OCI-M2 (cell line): ENCODE measurements around the gene GUCY1B1.

ENCODE experiments used
- DNase-seq: peaks from one replicate; lab custom pipeline; 2025; ENCODE audit not compliant: unreplicated experiment; lab: John Stamatoyannopoulos, UW

The GUCY1B1 gene

DNA sequence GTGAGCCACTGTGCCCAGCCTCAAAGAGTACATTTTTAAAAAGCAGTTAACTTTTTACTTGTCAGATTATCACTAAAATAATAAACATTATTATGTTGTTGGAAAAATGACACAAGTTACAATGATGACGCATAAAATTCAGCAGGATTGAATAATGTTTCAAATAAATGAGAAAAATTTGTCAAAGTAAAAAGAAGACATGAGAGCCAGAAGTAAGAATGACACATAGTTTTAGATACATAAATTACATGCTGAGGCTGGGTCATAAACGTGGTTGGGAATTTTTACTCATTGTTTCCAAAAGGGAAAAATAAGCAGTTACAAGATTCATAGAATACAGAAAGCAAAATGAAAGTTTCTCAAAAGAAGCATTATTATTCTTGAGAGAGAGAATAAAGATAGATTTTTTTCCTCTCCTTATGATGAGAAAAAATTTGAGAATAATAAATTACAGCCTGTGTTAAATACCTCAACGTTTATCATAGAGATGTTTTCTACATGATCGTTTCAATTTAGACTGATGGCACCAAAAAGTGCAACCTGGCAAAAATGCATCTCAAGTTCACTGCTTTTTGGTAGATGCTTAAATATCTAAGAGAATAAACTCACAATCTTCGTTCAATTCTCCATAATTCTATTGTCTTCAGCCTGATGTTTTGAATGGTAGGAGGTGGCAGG, 40.4 kb downstream of the GUCY1B1 start:
- no peak for DNase-seq

DNA sequence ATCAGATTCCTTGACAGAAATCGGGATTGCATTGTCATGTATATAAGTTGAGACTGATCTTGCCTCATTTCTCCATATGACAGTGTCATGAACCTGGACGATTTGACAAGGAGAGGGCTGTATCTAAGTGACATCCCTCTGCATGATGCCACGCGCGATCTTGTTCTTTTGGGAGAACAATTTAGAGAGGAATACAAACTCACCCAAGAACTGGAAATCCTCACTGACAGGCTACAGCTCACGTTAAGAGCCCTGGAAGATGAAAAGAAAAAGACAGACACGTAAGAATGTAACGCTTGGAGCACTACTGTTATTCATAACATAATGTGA, 40.9 kb downstream of the GUCY1B1 start:
- DNase-seq: no peak

DNA sequence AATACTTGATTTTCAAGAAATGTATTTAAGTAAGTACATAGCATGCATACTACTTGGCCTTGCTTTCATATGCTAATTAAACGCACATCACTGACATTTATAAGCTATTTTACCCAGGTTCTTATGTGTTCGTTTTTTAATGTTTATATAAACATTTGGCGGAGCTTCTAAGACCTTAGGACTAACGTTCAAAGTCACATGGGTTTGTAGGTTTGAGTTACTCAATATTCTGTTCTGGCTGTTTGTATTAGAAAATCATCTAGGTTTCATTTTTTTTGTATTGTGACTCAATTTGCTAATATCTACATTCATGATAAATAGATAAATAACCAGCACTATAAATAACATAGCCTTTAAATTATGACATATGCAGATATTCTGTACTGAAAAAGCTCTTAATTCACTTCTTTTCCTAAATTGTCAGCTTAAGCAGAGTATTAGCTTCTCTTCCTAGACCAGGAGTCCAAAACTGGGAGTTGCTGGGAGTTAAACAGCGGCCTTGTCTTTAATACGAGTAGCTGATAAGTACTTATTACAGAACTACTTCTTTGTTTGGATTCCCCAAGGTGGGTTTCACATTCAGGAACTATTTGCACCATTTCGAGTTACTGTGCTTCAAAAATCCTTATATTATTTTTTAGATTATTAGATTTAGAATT, 42.0 kb downstream of the GUCY1B1 start:
- DNase-seq: no peak

DNA sequence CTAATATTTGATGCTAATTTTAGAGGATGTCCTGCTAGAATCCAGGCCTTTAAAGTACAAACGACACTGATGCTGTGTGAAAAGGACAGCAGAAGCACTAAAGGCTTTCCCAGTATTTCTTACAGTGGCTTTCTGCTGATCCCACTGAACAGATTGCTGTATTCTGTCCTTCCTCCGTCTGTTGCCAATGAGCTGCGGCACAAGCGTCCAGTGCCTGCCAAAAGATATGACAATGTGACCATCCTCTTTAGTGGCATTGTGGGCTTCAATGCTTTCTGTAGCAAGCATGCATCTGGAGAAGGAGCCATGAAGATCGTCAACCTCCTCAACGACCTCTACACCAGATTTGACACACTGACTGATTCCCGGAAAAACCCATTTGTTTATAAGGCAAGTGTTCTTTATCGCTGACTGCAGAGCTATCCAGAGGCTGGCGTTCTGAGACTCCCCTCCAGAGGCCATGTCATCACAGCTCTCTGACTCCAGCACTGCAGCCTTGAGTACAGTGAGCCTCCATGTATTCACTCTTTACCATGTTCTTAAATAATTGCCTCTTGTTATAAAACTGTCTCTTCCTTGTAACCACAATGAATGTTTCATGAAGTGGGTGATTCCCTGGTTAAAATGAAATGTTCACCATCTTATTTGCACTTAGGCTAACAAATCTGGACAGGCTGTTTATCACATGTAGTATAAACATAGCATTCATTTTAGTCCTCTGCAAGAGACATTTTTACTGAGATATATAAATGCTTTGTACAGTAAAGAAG, 43.6 kb downstream of the GUCY1B1 start:
- DNase-seq: no peak

DNA sequence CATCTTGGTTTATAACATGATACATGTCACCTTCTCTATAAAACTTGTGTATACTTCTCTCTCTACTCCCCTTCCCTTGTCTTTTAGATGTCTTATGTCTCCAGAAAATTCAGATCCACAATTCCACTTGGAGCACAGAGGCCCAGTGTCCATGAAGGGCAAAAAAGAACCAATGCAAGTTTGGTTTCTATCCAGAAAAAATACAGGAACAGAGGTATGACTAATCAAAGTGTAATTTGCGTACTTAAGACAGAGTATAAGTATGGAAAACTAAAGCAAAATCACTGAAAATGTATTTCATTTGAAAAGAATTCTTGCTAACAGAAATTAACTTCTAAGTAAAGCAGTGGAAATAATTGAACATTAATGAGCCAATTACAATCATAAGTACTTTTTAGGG, 46.2 kb downstream of the GUCY1B1 start:
- no peak for DNase-seq

DNA sequence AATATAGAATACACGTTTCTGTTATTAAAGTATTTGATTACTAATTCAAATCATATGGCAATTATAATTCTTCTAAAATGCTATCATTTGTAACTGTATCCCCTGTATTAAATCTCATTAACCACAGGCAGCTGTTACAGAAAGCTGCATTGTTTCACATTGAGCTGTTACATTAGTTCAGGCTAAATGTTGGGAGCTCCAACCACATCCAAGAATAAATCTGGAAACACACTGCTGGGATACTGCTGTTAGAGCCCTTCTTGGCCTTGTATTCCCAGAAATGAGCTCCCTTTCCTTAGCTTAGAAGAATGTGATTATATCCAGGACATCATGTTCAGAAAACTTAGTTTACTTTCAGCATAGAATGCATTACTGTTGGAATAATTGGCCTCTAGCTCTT, 48.2 kb downstream of the GUCY1B1 start:
- DNase-seq: no peak

DNA sequence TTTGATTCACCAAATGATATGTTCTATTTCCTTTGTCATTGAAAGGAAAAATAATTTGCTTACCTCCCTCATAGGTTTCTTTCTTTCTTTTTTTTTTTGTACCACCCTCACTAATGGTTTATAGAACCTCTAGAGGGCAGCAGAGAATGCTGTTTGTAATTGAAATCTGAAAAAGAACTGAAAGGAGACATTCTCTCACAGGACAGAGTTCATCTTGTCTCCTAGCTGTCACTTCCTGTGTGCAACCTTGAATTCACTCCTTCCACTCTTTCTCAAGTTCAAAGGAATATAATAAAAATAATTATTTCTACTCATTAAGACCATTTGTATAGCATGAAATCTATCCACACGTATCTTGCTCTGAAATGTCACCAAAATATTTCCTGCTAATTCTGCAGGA, 51.0 kb downstream of the GUCY1B1 start:
- no peak for DNase-seq

DNA sequence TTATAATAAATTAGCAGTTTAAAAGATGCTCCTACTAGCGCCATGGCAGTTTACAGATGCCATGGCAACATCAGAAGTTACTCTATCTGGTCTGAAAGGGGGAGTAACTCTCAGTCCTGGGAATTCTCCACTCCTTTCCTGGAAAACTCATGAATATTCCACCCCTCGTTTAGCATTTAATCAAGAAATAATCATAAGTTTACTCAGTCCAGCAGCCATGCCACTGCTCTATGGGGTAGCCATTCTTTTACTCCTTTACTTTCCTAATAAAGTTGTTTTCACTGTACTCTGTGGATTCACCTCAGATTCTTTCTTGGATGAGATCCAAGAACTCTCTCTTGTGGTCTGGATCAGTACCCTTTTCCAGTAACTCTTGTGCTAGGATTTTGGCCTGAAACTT, 52.3 kb downstream of the GUCY1B1 start:
- no peak for DNase-seq

DNA sequence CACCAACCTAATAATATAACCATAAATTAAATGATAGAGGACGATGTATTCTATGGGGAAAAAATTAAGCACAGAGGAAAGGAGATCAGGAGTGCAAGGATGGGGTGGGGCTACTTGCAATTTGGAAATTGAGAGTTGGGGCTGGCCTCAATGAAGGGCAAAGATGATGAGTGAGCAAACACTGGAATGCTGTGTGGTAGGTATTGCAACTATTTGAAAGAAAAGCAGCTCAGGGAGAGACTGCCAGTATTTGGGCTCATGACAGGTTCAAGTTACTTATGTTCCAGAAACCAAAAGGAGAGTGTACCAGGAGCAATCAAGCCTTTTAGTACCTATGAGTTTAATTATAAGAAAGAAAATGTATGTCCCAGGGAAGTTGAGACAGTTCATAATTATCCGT, 59.8 kb downstream of the GUCY1B1 start:
- DNase-seq: no peak

DNA sequence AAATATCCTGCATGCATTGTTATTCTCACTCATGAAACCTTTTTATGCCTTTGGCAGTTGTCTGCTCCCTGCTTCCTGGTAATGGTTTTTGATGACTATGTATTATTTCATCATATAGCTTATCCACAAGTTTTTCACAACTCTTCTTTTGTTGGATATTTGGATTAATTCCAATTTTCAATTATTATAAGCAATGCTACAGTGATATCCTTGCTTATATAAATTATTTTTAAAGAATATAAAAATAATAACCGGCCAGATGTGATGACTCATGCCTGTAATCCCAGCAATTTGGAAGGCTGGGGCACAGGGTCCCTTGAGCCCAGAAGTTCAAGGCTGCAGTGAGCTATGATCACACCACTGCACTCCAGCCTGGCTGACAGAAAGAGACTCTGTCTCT, 60.2 kb downstream of the GUCY1B1 start:
- DNase-seq: no peak

DNA sequence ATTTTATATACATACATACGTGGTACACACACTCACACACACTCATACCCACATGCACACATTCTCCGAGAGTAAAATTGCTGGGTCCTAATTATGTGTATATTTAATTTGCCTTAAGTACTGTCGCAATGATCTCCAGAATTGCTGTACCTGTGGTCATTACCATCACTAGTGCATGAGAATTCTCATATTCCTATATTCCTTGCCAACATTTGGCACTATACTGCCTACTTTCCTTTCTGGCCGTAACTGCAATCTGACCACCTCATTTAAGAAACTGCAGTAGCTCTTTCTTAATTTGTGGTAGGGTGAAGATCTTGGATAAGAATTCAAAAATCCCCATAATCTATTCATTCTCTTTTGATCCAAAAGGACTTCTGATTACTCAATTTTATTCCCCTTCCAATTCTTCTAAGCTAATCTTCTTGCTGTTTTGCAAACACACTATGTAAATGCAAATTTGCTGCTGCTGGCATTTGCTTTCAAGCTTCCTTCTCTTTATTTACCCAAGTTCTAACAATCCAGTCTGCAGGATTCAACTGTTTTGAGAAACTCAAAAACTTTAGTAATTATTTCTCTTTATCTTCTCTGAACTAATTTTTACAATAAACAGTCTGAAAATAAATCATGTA, 62.2 kb downstream of the GUCY1B1 start:
- no peak for DNase-seq

DNA sequence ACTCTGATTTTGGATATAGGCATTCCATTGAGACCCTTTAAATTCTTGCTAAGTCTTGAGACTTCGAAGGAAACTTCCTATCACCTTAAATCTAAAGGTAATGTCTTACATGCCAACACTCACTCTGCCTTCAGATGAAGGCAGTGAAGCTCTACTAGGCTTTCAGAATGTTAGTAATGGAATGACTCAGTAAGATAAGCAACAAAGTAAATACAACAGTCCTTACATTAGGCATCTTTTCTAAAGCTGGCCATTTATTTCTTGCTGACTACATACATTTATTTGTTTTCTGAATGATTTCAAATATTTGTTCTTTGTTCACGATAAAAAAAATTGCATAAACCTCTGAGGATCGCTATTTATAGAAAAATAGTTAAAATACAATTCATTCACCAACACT, 63.8 kb downstream of the GUCY1B1 start:
- no peak for DNase-seq

DNA sequence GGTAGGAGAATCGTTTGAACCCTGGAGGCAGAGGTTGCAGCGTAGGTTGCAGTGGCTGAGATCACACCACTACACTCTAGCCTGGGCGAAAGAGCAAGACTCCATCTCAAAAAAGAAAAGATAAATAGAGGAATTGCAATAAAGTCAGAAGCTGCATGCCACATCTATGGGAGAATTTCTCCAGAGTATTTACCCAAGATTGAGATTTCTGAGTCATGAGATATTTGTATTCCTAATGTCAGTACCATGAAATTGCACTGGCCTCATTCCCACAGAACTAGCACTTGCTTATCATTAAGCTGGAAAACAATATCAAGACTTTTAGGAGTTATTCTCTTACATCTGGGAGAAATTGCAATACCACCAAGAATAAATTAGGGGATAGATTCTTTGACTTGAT, 69.8 kb downstream of the GUCY1B1 start:
- no peak for DNase-seq

DNA sequence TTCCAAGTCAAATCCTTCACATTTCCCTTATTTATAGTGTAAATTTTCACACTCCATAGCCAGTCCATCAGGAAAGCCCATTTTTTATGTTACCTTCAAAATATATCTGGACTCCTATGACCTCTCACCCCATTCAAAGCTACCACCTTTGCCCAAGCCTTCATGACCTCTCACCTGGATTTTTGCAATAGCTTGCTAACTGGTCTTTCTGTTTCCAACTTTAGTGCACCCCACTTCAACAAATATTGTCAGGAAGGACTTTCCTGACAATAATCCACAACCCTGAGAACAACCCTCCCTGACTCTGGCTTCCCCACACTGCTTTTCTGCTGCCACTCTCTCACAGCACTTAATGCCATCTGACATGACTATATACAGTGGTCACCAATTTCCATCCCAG, 73.8 kb downstream of the GUCY1B1 start:
- DNase-seq: no peak

DNA sequence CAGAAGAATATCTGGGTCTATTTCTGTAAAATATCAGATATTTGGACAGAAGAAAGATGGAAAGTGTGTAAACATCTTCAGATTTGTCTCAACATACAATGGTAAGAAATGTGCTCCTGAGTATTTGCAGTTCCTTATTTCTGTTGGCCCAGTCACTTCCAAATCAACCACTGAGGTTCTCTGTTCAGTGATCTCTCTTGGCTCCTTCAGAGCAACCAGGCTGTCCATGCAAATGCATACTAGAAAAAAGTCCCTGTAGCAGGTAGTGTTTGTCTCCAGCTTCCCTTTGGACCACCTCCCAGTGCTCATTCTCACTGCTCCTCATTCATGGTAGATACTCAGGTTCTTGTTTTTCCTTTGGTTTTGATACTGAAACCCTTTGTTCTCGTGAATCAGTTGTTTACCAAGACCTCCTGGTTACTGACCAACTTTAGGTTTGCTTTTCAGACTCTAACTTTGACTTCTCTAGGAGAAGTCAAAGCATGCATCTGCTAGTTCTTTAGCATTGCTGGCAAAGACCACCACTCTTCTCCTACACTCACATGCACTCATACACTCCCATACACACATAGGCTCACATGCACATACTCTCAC, 78.5 kb downstream of the GUCY1B1 start:
- DNase-seq: no peak

DNA sequence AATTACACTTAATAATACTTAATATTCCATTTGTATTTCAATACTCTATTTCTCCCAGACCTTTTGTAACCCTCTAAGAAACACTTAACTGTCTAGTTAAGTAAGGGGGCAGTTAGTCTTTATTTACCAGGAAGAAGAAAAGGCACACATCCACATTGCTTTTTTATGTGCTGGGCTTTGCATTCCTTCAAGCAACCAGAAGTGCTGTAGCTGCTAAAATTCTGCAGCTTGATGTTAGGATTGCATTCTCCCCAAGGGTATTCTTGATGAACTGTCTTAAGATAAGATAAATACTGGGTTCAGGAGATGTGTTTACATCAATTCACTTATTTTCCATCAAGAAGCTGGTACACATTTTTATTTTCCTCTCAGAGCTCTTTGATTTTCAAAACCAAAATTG, 83.3 kb downstream of the GUCY1B1 start:
- no peak for DNase-seq

DNA sequence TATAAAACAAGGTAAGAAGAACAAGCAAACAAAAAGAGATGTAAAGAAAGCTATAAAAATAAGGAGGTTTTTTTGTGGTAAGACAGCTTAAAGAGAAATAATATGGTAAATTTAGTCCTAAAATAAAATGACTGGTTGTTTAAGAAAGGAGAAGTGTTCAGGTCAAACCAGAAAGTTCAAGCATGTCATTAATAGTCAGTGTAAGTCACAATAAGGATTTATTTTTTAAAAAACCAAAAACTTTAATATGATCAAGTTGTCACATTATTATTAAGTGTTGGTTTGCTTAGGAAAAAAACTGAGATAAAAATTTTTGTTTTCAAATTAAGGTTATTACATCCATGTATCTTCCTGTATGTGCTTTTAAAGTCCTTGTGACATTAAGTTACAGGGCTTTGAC, 88.1 kb downstream of the GUCY1B1 start:
- no peak for DNase-seq

DNA sequence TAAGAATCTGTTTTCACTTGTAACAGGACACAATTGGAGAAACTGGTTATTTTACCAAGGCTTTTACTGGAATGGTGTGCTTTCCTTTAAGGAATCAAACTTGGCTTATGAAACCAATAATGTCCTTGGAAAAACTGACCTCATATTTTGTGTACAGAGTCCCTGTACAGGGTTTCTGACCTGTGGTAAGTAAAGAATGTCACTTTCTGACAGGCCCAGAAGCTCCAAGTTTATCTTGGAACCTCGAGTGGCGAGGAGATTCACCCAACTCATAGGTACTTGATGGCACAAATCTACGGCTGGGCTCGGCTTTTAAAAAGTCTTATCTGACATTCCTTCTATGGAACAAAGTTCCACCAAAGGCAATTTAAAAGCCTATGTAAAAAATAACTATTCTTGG, 90.2 kb downstream of the GUCY1B1 start:
- DNase-seq: no peak

DNA sequence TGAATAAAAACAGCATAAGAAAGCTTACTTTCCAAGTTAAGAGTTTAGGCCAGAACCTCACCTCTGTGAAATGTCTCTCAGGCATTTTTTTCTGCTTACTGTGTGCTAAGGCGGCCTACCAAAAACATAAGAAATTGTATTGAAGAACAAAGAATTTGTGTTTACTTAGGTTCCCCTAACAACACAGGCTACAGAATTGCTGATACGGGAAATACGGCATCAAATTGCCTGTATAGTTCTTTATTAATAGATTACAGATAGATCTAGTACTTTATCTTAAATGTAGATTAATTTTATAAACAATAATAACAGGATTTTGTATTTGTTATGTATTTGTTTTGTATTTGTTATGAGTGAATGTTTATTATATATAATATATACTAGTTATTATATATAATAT, 94.4 kb downstream of the GUCY1B1 start:
- no peak for DNase-seq

DNA sequence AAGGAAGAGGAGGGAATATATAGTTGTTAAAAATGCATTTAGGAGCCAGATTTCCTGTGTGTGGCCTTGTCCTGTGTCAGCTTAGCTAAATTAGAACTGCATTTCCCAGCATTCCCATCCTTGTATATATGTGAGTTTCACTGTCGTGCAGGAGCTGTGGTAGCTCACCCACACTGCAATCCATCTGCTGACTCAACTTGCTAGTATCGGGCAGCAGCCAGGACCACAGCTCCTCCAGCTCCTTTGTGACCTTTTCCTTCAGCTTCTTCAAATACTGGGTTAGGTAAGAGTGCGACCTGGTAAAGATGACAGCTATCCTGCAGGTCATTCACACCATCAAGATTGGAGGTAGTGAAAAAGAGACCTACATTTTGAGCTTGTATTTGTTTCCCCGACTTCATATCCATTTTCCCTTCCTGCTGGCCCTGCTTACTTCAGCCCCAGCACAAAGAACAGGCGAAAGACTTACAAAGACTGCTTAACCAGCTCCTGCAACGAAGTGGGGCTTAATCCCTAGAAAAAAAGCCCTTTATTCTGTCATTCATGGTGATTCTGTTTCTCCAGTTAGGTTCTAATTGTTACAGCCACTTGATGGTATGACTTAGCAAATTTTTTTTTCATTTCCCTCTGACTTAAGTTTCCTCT, 95.9 kb downstream of the GUCY1B1 start:
- DNase-seq: no peak

DNA sequence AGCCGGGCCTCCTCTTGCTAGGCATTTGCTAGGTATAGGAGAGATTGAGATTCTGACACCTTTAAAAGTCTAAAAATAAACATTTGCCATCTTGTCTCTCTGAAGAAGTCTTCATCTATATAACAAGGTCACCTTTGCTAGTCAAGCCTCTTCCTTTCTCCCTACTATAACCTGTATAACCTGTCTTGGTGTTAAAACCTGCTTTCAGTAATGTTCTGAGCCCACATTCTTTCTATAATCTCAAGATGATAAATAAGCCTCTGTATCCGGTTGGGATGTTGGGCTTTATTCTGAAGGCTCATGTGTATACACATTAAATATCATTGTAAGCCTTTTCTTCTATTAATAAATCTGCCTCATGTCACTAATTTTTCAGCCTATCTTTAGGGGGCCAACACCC, 97.1 kb downstream of the GUCY1B1 start:
- no peak for DNase-seq
